ENCODE results near the gene LVRN. TPM values are rescaled to one million over a fixed set of nuclear protein-coding genes. Genes with fewer than 3 reads are reported as not detected.

LVRN gene
- total and polyA plus RNA-seq, 2 donors (not counting 3 experiments of a cell fraction or from before 2014, with no cell fraction given) = 0.11 to 0.38 TPM

DNA sequence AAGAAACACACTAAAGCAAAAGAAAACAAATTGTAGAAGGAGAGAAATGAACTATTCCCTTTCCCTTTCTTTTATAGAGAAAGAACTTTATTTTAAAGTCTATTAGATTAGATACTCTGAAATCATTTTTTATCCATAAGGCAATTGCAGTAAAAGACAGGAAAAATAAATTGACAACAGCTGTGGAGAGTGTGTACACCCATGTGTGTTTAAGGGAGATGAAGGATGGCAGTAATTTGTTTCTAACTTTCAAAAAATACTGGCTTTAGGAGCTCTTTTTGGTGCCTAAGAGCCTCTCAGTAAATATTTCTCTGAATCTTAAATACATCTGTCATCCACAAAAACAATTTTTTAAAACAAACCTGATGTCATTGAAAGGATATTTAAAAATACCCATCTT lies 51.7 kb downstream of the LVRN start:
- no peaks in the 10 kb centered on the region for H3K79me2 ChIP-seq (ENCODE audit: control insufficient read depth, insufficient read depth, low read length)
- intact Hi-C loops (cut with micrococcal nuclease) = loop anchor here (2.0 kb wide), 1 partner anchor 13 kb away; no protein-coding TSS in a partner anchor
- TF ChIP-seq MYC (IDR thresholded peaks at IDR 0.05; ENCODE audit: low read depth, low read length) = no peak
- dilution Hi-C loops (cut with MboI; ENCODE audit: extremely low pct_ligation_motif_present, low sequenced_read_pairs) = no loop called here
- no peaks in the 10 kb centered on the region for H3K27me3 ChIP-seq (ENCODE audit: control insufficient read depth in 2 of 2, insufficient read depth in 2 of 2, low read length in 2 of 2)
- H3K4me1 ChIP-seq (ENCODE audit: control insufficient read depth, extremely low read depth, insufficient read depth, low read length) = no peaks in the 10 kb centered on the region
- no peak overlapping the region for H3K9ac ChIP-seq (replicated peaks; ENCODE audit: extremely low read depth, insufficient read depth, low read length)
- no peaks in the 10 kb centered on the region for H3K9me3 ChIP-seq (replicated peaks; ENCODE audit: control insufficient read depth, insufficient read depth, low read length)
- no peak overlapping the region for H2AFZ ChIP-seq (ENCODE audit: low read depth, low read length)
- no peak overlapping the region for H3K4me3 ChIP-seq (replicated peaks in 1 of 3; ENCODE audit: insufficient read depth in 1 of 3, low read depth in 1 of 3, low read length in 3 of 3)
- ChIA-PET POLR2A (no interaction called here), CTCF (interaction anchor here (0.7 kb wide), 1 partner anchor 12 kb away, joined by 3 read pairs; no protein-coding TSS in a partner anchor)
- H3K4me2 ChIP-seq (ENCODE audit: insufficient read depth, low read length) = no peak overlapping the region
- H3K36me3 ChIP-seq (ENCODE audit: control insufficient read depth in 2 of 2, extremely low read depth in 1 of 2, insufficient read depth in 2 of 2, low read length in 2 of 2) = no peaks in the 10 kb centered on the region
- DNase-seq (ENCODE audit: low read depth, low spot score) (no peak), FAIRE-seq (no peak)
- no peaks in the 10 kb centered on the region for H3K9me1 ChIP-seq (replicated peaks; ENCODE audit: control insufficient read depth, extremely low read depth, insufficient read depth, low read length)
- H3K27ac ChIP-seq (ENCODE audit: insufficient read depth, low read depth, low read length) = no peak overlapping the region
- H4K20me1 ChIP-seq (replicated peaks; ENCODE audit: control insufficient read depth, extremely low read depth, insufficient read depth, low read length) = no peaks in the 10 kb centered on the region
- BruUV-seq (replicated peaks) = no TSS peak

DNA sequence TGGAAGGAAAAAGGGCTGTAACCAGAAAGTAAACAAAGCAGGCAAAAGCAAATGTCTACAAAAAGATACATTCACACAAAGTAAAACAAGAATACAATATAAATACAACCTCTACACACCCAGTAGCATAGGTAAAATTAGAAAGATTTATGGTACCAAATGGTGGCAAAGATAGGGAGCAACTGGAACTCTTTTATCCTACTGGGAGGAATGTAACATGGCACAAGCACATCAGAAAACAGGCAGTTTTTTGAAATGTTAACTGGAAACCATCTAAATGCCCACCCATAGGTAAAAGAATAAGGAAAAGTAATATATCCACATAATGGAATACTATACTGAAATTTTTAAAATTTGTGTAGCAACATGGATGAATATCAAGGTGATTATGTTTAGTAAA lies 61.3 kb downstream of the LVRN start:
- CTCF ChIA-PET = interaction anchor here (0.9 to 1.1 kb wide), 2 partner anchors 12 to 118 kb away, joined by 3 read pairs; no protein-coding TSS in a partner anchor
- no peak for FAIRE-seq

More for the DNA sequence above, 61.3 kb downstream of the LVRN start:
- no TSS peak for BruUV-seq (replicated peaks)
- Histone ChIP-seq H3K79me2 (ENCODE audit: control insufficient read depth, insufficient read depth, low read length) (no peaks in the 10 kb centered on the region), H3K27me3 (ENCODE audit: control insufficient read depth in 2 of 2, insufficient read depth in 2 of 2, low read length in 2 of 2) (no peaks in the 10 kb centered on the region), H4K20me1 (replicated peaks; ENCODE audit: control insufficient read depth, extremely low read depth, insufficient read depth, low read length) (no peaks in the 10 kb centered on the region), H3K9ac (replicated peaks; ENCODE audit: extremely low read depth, insufficient read depth, low read length) (no peak overlapping the region), H2AFZ (ENCODE audit: low read depth, low read length) (no peak overlapping the region), H3K9me1 (replicated peaks; ENCODE audit: control insufficient read depth, extremely low read depth, insufficient read depth, low read length) (no peaks in the 10 kb centered on the region), H3K36me3 (ENCODE audit: control insufficient read depth in 2 of 2, extremely low read depth in 1 of 2, insufficient read depth in 2 of 2, low read length in 2 of 2) (no peaks in the 10 kb centered on the region), H3K27ac (ENCODE audit: insufficient read depth, low read depth, low read length) (no peak overlapping the region), H3K4me3 (replicated peaks in 1 of 3; ENCODE audit: insufficient read depth in 1 of 3, low read depth in 1 of 3, low read length in 3 of 3) (no peak overlapping the region), H3K4me1 (ENCODE audit: control insufficient read depth, extremely low read depth, insufficient read depth, low read length) (no peaks in the 10 kb centered on the region), H3K4me2 (ENCODE audit: insufficient read depth, low read length) (no peak overlapping the region), H3K9me3 (replicated peaks; ENCODE audit: control insufficient read depth, insufficient read depth, low read length) (no peaks in the 10 kb centered on the region)
- dilution Hi-C loops (cut with MboI; ENCODE audit: extremely low pct_ligation_motif_present, low sequenced_read_pairs) (no loop called here), intact Hi-C loops (cut with micrococcal nuclease) (loop anchor here (1.0 kb wide), 1 partner anchor 40 kb away; no protein-coding TSS in a partner anchor)
- POLR2A ChIA-PET = no interaction called here
- no peak for DNase-seq (ENCODE audit: low read depth, low spot score)
- TF ChIP-seq, protein P1, sequence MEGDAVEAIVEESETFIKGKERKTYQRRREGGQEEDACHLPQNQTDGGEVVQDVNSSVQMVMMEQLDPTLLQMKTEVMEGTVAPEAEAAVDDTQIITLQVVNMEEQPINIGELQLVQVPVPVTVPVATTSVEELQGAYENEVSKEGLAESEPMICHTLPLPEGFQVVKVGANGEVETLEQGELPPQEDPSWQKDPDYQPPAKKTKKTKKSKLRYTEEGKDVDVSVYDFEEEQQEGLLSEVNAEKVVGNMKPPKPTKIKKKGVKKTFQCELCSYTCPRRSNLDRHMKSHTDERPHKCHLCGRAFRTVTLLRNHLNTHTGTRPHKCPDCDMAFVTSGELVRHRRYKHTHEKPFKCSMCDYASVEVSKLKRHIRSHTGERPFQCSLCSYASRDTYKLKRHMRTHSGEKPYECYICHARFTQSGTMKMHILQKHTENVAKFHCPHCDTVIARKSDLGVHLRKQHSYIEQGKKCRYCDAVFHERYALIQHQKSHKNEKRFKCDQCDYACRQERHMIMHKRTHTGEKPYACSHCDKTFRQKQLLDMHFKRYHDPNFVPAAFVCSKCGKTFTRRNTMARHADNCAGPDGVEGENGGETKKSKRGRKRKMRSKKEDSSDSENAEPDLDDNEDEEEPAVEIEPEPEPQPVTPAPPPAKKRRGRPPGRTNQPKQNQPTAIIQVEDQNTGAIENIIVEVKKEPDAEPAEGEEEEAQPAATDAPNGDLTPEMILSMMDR (IDR thresholded peaks at IDR 0.05; ENCODE audit: extremely low read depth in 1 of 2, insufficient read depth in 1 of 2, low read depth in 1 of 2, low read length in 2 of 2) = no peak
